ENCODE measurements around the gene SEMA3D.

The SEMA3D gene

GRCh38 chr7:85159003-85159402 is 27.9 kb downstream of the SEMA3D start:
- DNase-seq (ENCODE audit: low spot score), result no peak
- no peak for TF ChIP-seq CTCF (IDR thresholded peaks at IDR 0.05; ENCODE audit: extremely low read depth, missing control alignments)

- TF ChIP-seq CTCF (IDR thresholded peaks at IDR 0.05; ENCODE audit: extremely low read depth, missing control alignments), result no peak
- DNase-seq (ENCODE audit: low spot score), result no peak
These were observed 30.1 kb downstream of the SEMA3D start for GRCh38 chr7:85156661-85157208.

- no peak for TF ChIP-seq CTCF (IDR thresholded peaks at IDR 0.05; ENCODE audit: extremely low read depth, missing control alignments)
- DNase-seq (ENCODE audit: low spot score), result no peak
These were observed 32.4 kb downstream of the SEMA3D start for GRCh38 chr7:85154282-85154937.

GRCh38 chr7:85153715-85154114 is 33.1 kb downstream of the SEMA3D start:
- no peak for DNase-seq (ENCODE audit: low spot score)
- no peak for TF ChIP-seq CTCF (IDR thresholded peaks at IDR 0.05; ENCODE audit: extremely low read depth, missing control alignments)

GRCh38 chr7:85150624-85151023 is 36.2 kb downstream of the SEMA3D start:
- no peak for TF ChIP-seq CTCF (IDR thresholded peaks at IDR 0.05; ENCODE audit: extremely low read depth, missing control alignments)
- DNase-seq (ENCODE audit: low spot score), result no peak

GRCh38 chr7:85144771-85145170 is 42.1 kb downstream of the SEMA3D start:
- TF ChIP-seq CTCF (IDR thresholded peaks at IDR 0.05; ENCODE audit: extremely low read depth, missing control alignments), result no peak
- DNase-seq (ENCODE audit: low spot score), result no peak

GRCh38 chr7:85135977-85136376 is 50.9 kb downstream of the SEMA3D start:
- no peak for TF ChIP-seq CTCF (IDR thresholded peaks at IDR 0.05; ENCODE audit: extremely low read depth, missing control alignments)
- DNase-seq (ENCODE audit: low spot score), result no peak
